Activated CD4-positive, alpha-beta T cell treated with anti-CD3 and anti-CD28 coated beads for 48 hours (primary cell): ENCODE data around the gene SRGAP3.
"Not testable (repeated sequence)": the region's sequence is repeated elsewhere in the genome, so short reads cannot be mapped to it uniquely, and the experiment has no call there.

Source experiments
- DNase-seq: peaks from one replicate; pipeline ENCODE4 v3.0.0-alpha.2; 2020

SRGAP3 gene

GRCh38 chr3:9108876-9109567 is 140.4 kb downstream of the SRGAP3 start:
- no peak for DNase-seq

GRCh38 chr3:9107738-9108137 is 141.7 kb downstream of the SRGAP3 start:
- no peak for DNase-seq

DNA sequence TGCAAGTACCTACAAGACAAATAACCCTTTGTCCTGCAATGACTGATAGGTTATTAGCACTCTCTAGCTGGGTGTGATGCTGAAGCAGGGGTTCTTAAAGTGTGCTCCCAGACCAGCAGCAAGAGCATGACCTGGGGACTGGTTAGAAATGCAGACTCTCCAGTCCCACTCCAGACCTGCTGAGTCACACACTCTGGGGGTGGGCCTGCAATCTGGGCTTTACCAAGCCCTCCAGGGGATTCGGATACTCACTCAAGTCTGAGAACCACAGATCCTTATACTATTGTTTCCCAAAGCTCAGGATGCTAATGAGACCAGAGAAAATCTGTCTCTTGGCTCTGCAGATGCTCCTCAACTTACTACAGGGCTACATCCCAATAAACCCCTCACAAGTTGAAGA is 144.0 kb downstream of the SRGAP3 start:
- no peak for DNase-seq

GRCh38 chr3:9104121-9104520 is 145.3 kb downstream of the SRGAP3 start:
- no peak for DNase-seq

DNA sequence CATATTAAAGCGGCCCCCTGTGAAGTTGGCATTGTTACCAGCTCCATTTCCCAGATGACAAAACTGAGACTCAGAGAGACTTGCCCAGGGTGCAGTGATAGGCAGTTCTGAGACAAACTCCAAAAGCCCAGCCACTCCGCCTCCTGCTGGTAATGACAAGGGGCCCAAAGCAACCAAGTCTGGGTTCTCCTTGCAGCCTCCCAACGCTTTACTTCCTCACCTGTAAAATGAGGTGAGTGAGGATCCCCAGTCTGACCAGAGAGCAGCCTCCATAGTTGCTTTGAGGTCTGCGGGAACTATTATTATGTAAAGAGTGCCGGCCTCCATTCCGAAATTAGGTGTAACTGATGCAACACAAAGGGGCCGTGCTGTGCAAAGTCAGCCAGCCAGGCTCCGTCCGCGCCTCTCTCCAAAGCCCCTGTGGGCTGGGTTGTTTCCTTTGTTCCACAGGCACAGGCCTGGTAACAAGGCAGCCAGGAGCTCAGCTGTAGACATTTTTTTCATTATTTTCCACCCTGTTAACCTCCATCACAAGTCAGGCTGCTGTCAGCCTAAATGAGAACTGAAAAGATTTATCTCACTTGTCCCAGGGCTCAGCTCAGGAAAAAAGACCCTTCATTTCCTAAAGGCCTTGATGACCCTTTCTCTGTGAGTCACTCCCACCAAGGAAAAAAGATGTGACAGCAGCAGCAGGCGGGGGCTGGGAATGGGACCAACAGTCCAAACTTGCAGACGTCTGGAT is 147.0 kb downstream of the SRGAP3 start:
- no peak for DNase-seq

DNA sequence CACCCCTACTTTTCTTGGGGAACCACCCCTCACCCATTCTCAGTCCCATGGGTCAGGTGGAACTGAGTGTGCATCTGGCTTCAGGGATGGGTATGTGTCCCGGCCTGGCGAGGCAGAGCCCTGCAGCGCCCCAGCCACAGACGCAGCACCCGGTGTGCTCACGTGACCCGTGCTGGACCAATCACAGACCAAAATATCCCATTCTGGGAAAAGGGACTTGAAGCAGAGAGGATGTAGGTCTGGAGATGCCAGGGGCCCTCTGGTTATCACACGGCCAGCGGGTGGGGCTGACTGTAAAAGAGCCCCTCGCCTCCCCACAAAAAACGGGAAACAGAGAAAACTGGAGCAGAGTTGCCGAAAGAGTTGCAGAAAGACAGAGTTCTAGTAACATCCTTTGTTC is 148.2 kb downstream of the SRGAP3 start:
- no peak for DNase-seq

GRCh38 chr3:9100513-9100894 is 148.9 kb downstream of the SRGAP3 start:
- DNase-seq = no peak

GRCh38 chr3:9099702-9100512 is 149.5 kb downstream of the SRGAP3 start:
- DNase-seq = no peak

DNA sequence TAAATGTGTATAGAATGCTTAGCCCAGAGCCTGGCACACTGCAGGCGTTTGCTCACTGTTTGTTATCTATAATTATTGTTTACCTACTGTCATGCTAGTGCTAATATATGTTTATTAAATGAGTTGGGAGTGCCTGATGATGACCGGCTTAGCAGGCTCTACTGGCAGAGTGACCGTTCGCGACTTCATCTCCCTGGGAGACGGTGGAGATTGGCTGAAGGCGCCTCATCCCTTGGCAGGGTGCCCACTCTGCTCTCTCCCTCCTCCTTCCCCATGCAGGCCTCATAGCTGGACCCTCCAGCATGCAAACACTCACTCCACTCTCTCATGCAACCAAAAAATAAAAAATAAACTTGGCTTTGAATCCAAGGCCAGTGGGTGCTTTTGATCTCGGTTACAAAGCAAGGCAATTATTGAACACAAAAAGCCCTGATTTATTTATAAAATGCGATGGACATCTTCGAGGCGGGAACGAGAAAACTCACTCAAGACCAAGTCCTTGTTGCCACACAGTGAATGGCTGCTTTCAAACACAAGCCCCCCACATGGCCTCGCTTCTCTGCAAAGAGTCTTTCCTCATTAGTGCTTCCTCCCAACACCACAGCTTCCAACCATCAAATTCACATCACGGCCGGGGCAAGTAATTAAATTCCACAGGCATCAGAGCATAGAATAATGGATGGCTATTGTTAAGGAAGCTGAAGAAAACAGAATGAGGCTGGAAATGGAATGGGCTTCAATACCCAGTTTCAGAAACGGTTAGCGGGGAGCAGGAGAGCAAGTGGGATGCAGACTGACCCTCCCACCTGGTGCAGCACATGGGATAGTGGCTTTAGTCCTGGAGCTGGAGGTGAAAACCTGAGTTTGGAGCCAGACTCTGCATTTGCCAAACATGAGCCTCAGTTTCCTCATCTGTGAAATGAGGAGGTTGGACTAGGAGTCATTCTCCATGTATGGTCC is 150.4 kb downstream of the SRGAP3 start:
- no peak for DNase-seq

GRCh38 chr3:9097495-9097894 is 152.0 kb downstream of the SRGAP3 start:
- DNase-seq = no peak

- DNase-seq = no peak
Measured at GRCh38 chr3:9091486-9092235, 157.8 kb downstream of the SRGAP3 start.

DNA sequence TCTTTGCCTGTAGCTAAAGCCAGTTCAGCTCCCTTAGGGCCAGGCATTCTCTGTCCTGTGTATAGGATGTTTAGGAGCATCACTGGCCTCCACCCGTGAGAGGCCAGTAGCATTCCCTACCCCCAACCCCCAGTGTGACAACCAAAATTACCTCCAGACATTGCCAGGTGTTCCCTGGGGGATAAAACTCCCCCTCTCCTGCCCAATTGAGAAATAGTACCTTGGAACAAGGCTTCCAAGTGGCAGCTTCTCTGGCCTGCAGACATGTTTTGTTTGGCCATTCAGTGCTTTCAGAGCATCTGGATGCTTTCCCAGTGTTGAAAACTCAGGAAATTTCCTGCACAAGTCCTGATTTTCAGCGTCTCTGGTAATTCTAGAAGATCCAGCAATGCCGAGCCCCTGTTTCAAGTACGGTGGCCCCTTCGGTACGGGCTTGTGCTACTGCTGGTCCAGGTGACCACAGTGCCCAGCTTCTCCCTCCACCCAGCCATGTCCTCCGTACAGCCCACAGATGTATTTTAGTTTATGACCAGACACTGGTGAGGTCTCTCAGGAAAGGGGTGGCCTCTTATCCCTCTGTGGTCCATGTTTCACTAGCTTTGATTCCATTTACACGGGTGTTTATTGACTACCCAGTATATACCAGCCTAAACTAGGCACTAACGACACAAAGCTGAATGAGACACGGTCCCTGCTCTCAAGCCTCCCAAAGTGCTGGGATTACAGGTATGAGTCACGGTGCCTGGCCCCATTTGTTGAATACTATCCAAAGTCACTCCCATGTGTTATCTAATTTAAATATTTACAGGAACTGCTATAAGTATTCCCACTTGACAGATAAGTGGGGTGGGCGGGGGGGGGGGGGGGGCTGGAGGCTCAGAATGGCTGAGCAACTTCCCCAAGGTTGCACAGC is 160.7 kb downstream of the SRGAP3 start:
- no peak for DNase-seq

GRCh38 chr3:9087831-9088413 is 161.5 kb downstream of the SRGAP3 start:
- no peak for DNase-seq

- not testable (repeated sequence) for DNase-seq
Measured at GRCh38 chr3:9085428-9085827, 164.0 kb downstream of the SRGAP3 start.

DNA sequence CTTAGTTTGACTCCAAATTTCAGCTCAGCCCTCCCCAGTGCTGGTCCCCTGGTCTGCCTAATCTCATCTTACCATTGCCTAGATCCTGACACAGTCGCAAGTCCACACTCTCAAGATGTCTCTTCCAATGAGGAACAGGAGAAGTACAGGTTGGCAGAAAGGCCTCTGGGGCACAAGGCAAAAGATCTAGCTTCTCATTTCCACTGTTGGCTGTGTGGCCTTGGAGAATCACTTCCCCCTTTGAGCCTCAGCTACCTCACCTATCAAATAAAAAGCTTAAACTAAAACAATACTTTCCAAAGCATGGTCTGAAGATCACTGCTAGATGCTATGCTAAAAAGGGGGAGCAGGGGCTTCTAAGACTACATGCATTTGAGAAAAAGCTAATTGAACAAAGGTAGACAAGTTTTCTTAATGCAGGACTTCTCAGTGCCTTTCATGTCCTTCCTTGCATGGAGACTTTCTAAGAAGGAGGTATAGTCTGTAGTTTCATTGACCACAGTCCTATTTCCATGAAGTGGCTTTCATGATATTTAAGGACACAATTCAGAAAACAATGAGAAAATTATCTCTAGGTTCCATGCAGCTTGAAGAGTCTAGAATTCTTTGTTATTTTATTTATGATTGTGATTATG is 168.1 kb downstream of the SRGAP3 start:
- no peak for DNase-seq

- DNase-seq = no peak
Measured at GRCh38 chr3:9080163-9080562, 169.3 kb downstream of the SRGAP3 start.

DNA sequence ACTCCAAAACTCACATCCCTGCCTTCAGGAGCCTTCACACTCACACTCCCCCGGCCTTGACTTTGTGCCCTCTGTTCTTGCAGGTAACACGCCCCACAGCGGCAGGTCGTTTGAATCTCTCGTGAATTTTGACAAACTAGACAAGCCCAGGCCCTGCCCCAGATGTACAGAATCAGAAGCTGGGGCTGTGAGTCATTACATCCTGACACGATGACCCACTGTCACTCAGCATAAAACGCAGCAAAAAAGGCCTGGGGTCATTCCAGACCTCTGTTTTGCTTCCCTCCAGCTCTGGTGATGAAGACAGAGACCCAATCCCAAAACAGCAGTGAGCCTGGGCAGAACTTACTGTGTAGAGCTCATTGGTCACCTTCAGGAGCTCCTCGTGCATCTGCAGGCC is 169.8 kb downstream of the SRGAP3 start:
- no peak for DNase-seq

DNA sequence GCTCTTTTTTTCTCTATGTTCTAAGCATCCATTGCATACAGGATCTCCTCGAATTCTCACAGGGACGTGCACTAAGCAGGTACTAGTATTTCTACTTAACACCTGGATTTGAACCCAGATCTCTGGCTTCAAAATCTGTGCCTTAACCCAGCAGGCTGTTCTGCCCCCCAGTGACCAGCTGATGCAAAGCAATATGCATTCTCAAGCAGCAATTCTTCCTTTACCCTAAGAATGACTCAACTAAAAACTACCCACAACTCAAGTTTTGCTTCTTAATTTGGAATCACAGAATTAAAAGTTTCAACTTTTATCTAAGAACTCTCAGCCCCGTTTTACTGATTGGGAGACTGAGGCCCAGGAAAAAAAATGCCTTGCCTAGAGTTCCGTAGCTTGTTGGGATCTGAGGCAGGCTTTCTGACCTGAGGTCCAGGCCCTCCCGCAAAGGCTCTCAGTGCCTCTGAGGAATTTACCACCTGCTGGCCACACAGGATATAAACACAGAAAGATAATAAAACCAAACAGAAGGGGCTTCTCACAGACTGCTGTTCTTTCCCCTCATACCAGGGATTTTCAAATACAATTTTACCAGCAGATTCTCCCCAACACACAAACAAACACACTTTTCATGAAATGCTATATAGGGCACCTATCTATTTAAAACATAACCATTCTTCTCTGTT is 170.7 kb downstream of the SRGAP3 start:
- DNase-seq = peak; percentile 11

- no peak for DNase-seq
Measured at GRCh38 chr3:9077029-9077428, 172.4 kb downstream of the SRGAP3 start.
